Endothelial cell of umbilical vein (primary cell): ENCODE results near the gene SH3BP4. TPM values are rescaled to one million over a fixed set of nuclear protein-coding genes. Genes with fewer than 3 reads are reported as not detected.

Source experiments
- BruUV-seq: library from RNA; stranded (reverse); fragments of 400-500 nt; replicated peaks from 2 replicates; lab custom pipeline; 2021; lab: Mats Ljungman, UMichigan
- CTCF ChIA-PET: fragments of 300-600, 350-600 bp; sonication (Branson Sonifier 250); formaldehyde crosslinking; loops from one replicate; lab custom pipeline; 2021; ENCODE audit warnings: antibody characterized with exemption, inconsistent platforms; lab: Charles Lee
- POLR2A ChIA-PET: fragments of 300-600, 350-600 bp; sonication (Branson Sonifier 250); formaldehyde crosslinking; loops from one replicate; lab custom pipeline; 2021; ENCODE audit warnings: antibody characterized with exemption, inconsistent platforms; lab: Charles Lee
- DNase-seq: peaks from one replicate; pipeline ENCODE4 v3.0.0-alpha.2; 2011; ENCODE audit warnings: low read depth, low spot score
- FAIRE-seq: peaks from 2 replicates; lab custom pipeline; 2011; peaks lifted over from hg19 to GRCh38; lab: Jason Lieb, UNC
- H2AFZ ChIP-seq: 2 replicates; pipeline ENCODE4 v1.6.0; 2012; ENCODE audit warnings: low read depth, low read length, control low read depth, inconsistent platforms
- H3K27ac ChIP-seq: 2 replicates; pipeline ENCODE4 v1.5.1; 2011; ENCODE audit warnings: low read depth, mild to moderate bottlenecking, control low read depth, low read length, moderate library complexity; ENCODE audit not compliant: insufficient read depth
- H3K27me3 ChIP-seq, 2 experiments: 2 replicates each; pipeline versions ENCODE4 v1.6.0 to v1.6.1; 2011; ENCODE audit warnings: low read length in 2 of 2, mixed read lengths in 1 of 2; ENCODE audit not compliant: control insufficient read depth in 2 of 2, insufficient read depth in 2 of 2
- H3K36me3 ChIP-seq, 2 experiments: 2 replicates in 1 of 2; 3 replicates in 1 of 2; pipeline ENCODE4 v1.5.1; 2011; ENCODE audit warnings: low read length in 2 of 2, mild to moderate bottlenecking in 1 of 2, moderate library complexity in 1 of 2; ENCODE audit not compliant: control insufficient read depth in 2 of 2, insufficient read depth in 2 of 2; ENCODE audit errors: extremely low read depth in 1 of 2
- H3K4me1 ChIP-seq: 3 replicates; pipeline ENCODE4 v1.5.1; 2011; ENCODE audit warnings: mild to moderate bottlenecking, low read length; ENCODE audit not compliant: control insufficient read depth, insufficient read depth; ENCODE audit errors: extremely low read depth
- H3K4me2 ChIP-seq: 2 replicates; pipeline ENCODE4 v1.6.1; 2011; ENCODE audit warnings: low read length, control low read depth, mixed read lengths; ENCODE audit not compliant: insufficient read depth
- H3K4me3 ChIP-seq, 3 experiments: fragments of 200-600 bp in 1 of 3; sonication (generic), shearing (Covaris generic) in 1 of 3; replicated peaks in 1 of 3; 2 replicates each; pipeline ENCODE4 v1.5.1; 2011 to 2016; ENCODE audit warnings: control low read depth in 3 of 3, low read length in 3 of 3, mild to moderate bottlenecking in 2 of 3, inconsistent platforms in 1 of 3, low read depth in 1 of 3, moderate library complexity in 1 of 3; ENCODE audit not compliant: insufficient read depth in 1 of 3
- H3K79me2 ChIP-seq: 2 replicates; pipeline ENCODE4 v1.6.0; 2012; ENCODE audit warnings: low read length, inconsistent platforms; ENCODE audit not compliant: control insufficient read depth, insufficient read depth
- H3K9ac ChIP-seq: replicated peaks from 2 replicates; pipeline ENCODE3; 2011; ENCODE audit warnings: low read length, control low read depth; ENCODE audit not compliant: insufficient read depth; ENCODE audit errors: extremely low read depth
- H3K9me1 ChIP-seq: replicated peaks from 3 replicates; pipeline ENCODE4 v1.6.0; 2011; ENCODE audit warnings: mild to moderate bottlenecking, low read length; ENCODE audit not compliant: control insufficient read depth, insufficient read depth; ENCODE audit errors: extremely low read depth
- H3K9me3 ChIP-seq: replicated peaks from 2 replicates; pipeline ENCODE4 v1.5.1; 2012; ENCODE audit warnings: low read length, inconsistent platforms; ENCODE audit not compliant: control insufficient read depth, insufficient read depth
- H4K20me1 ChIP-seq: replicated peaks from 2 replicates; pipeline ENCODE3; 2011; ENCODE audit warnings: mild to moderate bottlenecking, low read length; ENCODE audit not compliant: control insufficient read depth, insufficient read depth; ENCODE audit errors: extremely low read depth
- CTCF ChIP-seq, 2 donors: IDR thresholded peaks; 1 replicate in 1 of 2; 2 replicates in 1 of 2; pipeline ENCODE4 v1.5.1; 2011; ENCODE audit warnings: low read length in 2 of 2, mild to moderate bottlenecking in 2 of 2, moderate library complexity in 2 of 2, control low read depth in 1 of 2, inconsistent platforms in 1 of 2, low read depth in 1 of 2; ENCODE audit not compliant: insufficient read depth in 1 of 2; ENCODE audit errors: extremely low read depth in 1 of 2
- EZH2 ChIP-seq: IDR thresholded peaks from 2 replicates; pipeline ENCODE4 v1.6.1; 2012; ENCODE audit warnings: borderline replicate concordance, low read depth, mild to moderate bottlenecking, moderate library complexity, low read length, inconsistent platforms; ENCODE audit not compliant: severe bottlenecking
- FOS ChIP-seq: IDR thresholded peaks from 2 replicates; pipeline ENCODE4 v1.6.1; 2011; ENCODE audit warnings: mild to moderate bottlenecking, low read length, moderate library complexity, borderline replicate concordance; ENCODE audit not compliant: insufficient read depth
- GATA2 ChIP-seq: IDR thresholded peaks from 2 replicates; pipeline ENCODE4 v1.7.0; 2011; ENCODE audit warnings: low read depth, mild to moderate bottlenecking, moderate library complexity, mixed read lengths, low read length; ENCODE audit not compliant: insufficient read length, insufficient read depth
- JUN ChIP-seq: IDR thresholded peaks from 2 replicates; pipeline ENCODE4 v1.6.1; 2011; ENCODE audit warnings: borderline replicate concordance, low read depth; ENCODE audit not compliant: insufficient read length, insufficient read depth
- MAX ChIP-seq: IDR thresholded peaks from 2 replicates; pipeline ENCODE4 v1.6.1; 2011; ENCODE audit not compliant: insufficient read depth, insufficient read length
- MYC ChIP-seq: IDR thresholded peaks from one replicate; pipeline ENCODE4 v1.6.1; 2011; ENCODE audit warnings: mild to moderate bottlenecking, low read depth, low read length
- POLR2AphosphoS5 ChIP-seq: IDR thresholded peaks from 2 replicates; pipeline ENCODE4 v1.6.1; 2012; ENCODE audit warnings: low read depth, mild to moderate bottlenecking, control low read depth, low read length, moderate library complexity; ENCODE audit not compliant: insufficient read depth
- dilution Hi-C: fragments of 300-500 bp; cut with MboI; formaldehyde crosslinking; loops from one replicate; pipeline ENCODE4 v1.15.0; 2019; ENCODE audit warnings: low sequenced_read_pairs; ENCODE audit not compliant: extremely low pct_ligation_motif_present
- intact Hi-C: fragments of 100-400 bp; cut with micrococcal nuclease; formaldehyde crosslinking; loops from one replicate; pipeline ENCODE4 v1.10.0; 2022
- polyA plus RNA-seq, 4 experiments: library from polyadenylated mRNA; depleted of rRNA in 3 of 4; stranded (reverse) in 3 of 4; unstranded in 1 of 4; fragments of >200 nt; gene quantifications; 2 replicates each; pipeline versions ENCODE4 v1.2.1 to v1.2.3, GENCODE V29; 2011 to 2012; ENCODE audit warnings: missing spikeins in 1 of 4
- total RNA-seq: library from RNA; stranded (reverse); gene quantifications from 2 replicates; pipeline ENCODE4 v1.2.3, GENCODE V29; 2021

The SH3BP4 gene
- total and polyA plus RNA-seq, 2 donors (not counting 3 experiments of a cell fraction or from before 2014, with no cell fraction given) = 85.2 to 100.0 TPM

GRCh38 chr2:235066895-235067294 lies 115.1 kb downstream of the SH3BP4 start:
- Histone ChIP-seq H3K79me2 (no peaks in the 10 kb centered on the region), H3K9me3 (no peaks in the 10 kb centered on the region), H3K9ac (no peak overlapping the region), H3K27ac (no peak overlapping the region), H3K4me3 (no peak overlapping the region), H2AFZ (no peak overlapping the region), H3K4me1 (peaks cover 3% of the 10 kb centered on the region), H3K27me3 (no peaks in the 10 kb centered on the region), H4K20me1 (no peaks in the 10 kb centered on the region), H3K36me3 (no peaks in the 10 kb centered on the region), H3K4me2 (no peak overlapping the region), H3K9me1 (no peaks in the 10 kb centered on the region)
- ChIA-PET CTCF (interaction anchor here (0.7 to 1.9 kb wide), 2 partner anchors 26 to 522 kb away, joined by 3 to 7 read pairs; no protein-coding TSS in a partner anchor), POLR2A (no interaction called here)
- DNase-seq (no peak), FAIRE-seq (no peak)
- intact Hi-C loops (no loop called here), dilution Hi-C loops (no loop called here)
- no TSS peak for BruUV-seq
- TF ChIP-seq JUN (no peak), FOS (no peak), POLR2AphosphoS5 (no peak), EZH2 (no peak), GATA2 (no peak), CTCF (IDR thresholded peaks at IDR 0.05; ENCODE audit: extremely low read depth in 1 of 2, insufficient read depth in 1 of 2, low read depth in 1 of 2, low read length in 2 of 2) (no peak), MAX (no peak), MYC (no peak)
